ENCODE measurements around the gene C3orf80.
"Not testable (repeated sequence)": the region's sequence is repeated elsewhere in the genome, so short reads cannot be mapped to it uniquely, and the experiment has no call there.

C3orf80 gene

DNA sequence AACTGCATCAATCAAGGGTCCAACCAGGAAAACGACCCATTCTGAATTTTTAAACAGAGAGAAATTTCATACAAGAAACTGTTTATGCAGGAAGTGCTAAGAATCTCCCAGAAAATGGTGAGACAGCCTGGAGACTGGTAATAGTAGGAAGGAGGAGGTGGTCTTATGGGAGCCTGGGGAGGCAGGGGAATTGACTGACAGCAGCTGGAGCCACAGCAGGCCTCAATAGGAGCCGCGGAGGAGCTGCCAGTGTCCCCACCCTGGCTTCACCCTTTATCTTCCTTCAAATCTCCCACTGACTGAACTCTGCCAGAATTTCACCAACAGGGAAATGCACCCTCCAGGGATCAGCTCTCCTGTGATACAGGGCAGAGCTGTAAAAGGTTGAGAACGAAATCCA is 7.5 kb upstream of the C3orf80 start:
- DNase-seq: no peak

DNA sequence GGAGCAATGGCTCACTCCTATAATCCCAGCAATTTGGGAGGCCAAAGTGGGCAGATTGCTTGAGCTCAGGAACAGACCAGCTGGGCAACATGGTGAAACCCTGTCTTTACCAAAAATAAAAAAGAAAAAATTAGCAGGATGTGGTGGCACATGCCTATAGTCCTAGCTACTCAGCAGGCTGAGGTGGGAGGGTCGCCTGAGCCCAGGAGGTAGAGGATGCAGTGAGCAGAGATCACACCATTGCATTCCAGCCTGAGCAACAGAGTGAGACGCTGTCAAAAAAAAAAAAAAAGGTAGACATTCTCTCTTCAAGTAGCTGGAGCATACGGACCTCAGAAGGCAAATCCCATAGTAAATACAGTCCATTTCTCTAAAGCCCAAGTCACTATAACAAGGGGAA is 7.1 kb upstream of the C3orf80 start:
- no peak for DNase-seq

DNA sequence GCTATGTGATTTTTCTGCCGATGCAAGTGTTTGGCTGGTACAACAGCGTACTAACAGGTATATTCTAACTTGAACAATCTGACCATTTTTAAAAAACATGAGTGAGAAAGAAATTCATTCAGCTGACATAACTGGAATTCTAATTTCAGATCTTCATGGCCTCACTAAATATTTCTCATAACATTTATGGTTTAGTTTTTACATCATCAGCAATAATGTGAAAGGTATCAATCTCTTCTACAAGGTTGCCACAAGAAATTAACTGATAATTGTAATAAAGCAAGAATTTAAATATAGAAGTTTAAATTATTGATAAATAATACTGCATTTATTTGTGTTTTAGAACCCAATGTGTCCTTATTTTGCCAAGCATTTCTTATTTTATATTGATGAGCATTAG is 5.2 kb upstream of the C3orf80 start:
- no peak for DNase-seq

DNA sequence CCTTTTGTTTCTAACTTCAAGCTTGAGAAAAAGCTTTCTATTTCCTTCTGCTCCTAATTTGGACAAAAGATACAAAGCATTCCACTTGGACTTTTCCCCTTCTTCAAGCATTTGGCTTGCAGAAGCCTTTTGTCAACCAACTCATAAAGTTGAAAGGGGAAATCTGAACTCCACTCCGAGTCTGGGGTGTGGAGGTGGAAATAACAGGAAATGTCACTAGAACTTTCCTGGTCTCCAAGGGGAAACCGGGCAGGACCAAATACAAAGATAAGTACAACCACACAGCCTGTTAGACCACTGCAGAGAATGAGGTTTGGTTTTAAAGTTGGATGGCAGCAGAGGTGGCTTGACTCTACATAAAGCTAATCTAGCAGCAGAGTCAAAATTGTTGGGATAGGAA is 4.2 kb upstream of the C3orf80 start:
- DNase-seq: no peak

DNA sequence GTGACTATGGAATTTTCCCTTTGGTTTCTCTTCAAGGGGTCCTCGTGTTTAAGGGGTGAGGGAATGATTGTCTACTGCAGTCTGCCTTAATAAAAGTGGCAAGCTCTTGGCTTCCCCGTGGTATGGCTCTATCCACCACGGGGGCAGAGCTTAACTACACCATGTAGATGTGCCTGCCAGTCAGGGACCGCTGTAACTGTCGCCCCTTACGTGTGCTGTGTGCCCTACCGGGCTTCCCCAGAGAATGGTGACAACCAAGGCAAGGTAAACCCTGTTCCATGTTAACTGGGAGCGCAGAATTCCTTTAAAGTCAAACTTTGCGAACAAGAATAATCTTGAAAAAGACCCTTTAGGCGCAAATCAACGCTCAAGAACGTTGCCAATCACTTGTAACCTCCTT is 966 bp upstream of the C3orf80 start:
- no peak for DNase-seq

DNA sequence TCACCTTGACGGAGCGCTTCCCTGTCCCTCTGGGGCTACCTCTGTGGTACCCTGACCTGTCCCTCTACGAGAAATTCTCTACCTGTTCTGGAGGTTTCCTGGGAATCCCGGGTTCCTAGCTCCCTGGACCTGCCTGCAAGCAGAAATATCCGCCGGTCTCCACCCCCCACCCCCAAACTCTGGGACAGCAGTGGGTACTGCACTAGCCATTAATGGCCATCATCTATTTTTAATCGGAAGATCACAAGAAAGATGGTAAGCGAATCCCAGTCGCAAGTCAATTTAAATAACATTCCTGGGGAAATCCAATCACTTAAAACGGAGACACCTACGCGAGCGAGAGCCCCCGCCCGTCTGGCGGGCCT is 429 bp upstream of the C3orf80 start:
- DNase-seq: no peak

DNA sequence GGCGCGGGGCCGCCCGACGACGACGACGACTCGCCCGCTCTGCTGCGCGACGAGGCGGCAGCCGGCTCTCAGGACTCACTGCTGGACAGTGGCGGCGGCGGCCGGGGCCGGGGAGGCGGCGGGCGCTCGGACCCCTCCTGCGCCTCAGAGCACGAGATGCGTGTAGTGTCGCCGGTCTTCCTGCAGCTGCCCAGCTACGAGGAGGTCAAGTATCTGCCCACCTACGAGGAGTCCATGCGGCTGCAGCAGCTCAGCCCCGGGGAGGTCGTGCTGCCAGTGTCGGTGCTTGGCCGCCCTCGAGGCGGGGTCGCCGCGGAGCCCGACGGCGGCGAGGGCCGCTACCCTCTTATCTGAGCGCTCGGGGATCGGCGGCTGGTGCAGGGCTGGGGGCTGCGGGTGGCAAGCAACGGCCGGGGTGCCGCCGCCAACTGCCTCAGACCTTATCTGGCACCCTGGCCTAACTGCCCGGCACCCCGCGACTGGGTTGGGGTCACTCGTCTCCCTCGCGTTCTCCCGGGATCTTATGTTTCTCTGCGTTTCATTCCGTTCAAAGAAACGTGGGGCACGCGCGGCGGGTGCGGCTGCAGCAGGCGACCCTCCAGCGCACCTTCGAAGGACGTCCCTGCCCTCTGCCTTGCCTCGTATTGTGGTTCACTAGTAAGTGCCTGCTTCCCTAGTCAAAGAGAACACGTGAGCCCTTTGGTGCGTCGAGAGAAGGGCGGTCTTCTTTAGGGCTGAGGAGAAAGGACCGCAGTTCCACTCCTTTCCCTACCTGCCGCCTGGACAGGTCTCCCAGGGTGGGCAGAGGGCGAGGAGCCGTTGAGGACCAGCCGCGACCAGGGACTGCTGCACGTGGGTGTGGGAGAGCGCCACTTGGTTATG is 1.0 kb downstream of the C3orf80 start:
- DNase-seq: no peak

DNA sequence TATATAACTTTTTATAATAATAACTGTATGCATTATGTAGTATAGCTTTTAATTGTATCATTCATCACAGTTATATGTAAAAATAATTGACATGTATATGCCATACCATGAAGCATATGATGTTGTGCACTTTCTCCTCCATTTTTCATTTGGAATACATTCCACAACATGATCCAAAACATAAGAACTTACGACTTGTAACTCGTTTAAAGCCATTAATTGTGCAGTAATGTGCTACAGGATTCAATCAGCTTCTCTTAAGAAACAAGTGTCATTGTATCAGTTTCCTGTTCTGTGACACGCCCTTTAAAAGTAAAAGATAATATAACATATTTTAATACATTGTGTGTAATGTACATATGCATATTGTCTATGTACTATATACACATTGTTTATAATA is 2.2 kb downstream of the C3orf80 start:
- no peak for DNase-seq

DNA sequence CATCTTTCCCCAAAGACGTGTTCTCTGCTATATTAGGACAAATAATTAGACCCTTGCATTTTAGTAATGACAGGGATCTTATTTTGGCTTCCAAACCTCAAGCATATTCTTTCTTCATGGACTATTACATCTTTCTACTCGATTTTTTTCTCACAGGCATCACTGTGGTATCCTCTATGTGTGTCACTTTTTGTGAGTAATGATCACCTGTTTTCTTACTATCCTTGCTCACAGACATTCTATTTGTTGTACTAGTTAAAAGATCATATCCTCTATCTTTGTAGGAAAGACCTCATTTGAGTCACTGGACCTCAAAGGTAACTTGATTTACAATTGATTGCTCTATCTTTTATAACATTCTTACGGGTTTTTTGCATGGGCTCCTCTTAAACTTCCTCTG is 6.8 kb downstream of the C3orf80 start:
- DNase-seq: no peak

DNA sequence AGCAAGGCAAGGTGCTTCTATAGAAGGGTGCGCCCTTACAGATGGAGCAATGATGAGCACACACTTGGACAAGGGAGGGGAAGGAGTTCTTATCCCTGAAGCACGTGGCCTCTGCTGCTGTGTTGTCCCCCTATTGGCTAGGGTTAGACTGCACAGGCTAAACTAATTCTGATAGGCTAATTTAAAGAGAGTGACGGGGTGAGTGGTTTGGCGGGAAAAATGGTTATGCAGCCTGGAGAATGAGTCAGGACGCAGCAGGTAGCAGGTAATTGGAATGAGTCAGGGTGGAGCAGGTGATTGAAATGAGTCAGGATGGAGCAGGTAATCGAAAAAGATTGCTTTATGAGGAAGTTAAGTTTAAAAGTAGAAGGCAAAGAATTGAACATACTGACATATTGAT is 15.5 kb downstream of the C3orf80 start:
- not testable (repeated sequence) for DNase-seq

DNA sequence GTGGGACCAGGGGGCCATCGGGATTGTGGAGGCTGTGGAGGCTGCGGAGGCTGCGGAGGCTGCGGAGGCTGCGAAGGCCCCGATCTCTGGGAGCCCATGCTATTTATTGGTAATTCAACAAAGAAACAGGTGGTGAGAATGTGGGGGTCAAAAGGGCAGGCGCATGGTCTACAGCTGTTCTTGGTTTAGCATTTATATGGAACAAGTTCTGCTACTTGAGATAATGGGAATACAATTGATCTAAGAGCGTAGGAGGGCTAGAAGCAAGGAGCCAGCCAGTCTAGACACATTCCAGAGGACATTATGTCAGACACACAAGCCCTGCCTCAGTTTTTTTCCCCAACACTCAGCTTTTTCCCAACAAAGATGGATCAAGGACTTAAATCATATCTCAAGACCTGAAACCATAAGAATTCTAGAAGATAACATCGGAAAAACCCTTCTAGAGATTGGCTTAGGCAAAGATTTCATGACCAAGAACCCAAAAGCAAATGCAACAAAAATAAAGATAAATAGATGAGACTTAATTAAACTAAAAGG is 20.1 kb downstream of the C3orf80 start:
- DNase-seq: no peak

DNA sequence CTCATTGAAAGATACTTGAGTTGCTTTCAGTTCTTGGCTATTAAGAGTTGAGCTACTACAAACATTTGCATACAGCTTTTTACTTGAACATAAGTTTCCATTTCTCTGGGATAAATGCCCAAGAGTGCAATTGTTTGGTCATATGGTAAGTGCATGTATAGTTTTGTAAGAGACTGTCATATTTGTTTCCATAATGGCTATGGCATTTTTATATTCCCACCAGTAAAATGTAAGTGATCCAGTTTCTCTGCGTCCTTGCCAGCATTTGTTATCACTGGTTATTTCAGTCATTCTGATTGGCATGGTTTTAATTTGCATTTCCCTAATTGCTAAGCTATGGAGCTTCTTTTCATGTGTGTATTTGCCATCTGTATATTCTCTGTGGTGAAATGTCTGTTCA is 22.5 kb downstream of the C3orf80 start:
- DNase-seq: no peak

DNA sequence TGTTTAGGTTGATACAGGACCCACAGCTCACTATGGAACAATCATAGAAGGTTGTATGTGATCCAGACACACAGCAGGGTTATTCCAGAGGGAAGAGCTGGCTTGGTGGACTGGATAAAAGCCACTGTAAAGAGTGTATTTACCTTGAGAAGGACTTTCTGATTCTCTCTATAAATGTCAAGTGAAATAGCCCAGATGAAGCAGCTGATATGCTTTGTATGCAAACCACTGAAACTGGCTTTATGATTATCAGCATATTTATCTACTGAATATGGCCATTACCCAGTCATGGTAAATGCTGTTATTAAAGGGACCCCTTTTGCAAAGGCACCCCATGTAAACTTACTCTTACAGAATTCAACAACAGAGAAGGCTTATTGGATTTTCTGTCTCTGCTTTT is 28.1 kb downstream of the C3orf80 start:
- DNase-seq: no peak

DNA sequence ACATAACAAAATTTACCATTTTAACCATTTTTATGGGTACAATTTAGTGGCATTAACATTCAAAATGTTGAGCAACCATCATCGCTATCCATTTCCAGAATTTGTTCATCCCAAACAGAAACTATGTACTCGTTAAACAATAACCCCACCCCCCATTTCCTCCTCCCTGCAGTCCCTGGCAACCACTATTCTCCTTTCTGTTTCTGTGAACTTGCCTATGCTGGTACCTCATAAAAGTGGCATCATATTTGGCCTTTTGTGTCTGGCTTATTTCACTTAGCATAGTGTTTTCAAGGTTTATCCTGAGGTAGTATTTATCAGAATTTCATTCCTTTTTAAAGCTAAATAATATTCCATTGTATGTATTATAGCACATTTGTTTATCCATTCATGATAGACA is 32.4 kb downstream of the C3orf80 start:
- DNase-seq: no peak

DNA sequence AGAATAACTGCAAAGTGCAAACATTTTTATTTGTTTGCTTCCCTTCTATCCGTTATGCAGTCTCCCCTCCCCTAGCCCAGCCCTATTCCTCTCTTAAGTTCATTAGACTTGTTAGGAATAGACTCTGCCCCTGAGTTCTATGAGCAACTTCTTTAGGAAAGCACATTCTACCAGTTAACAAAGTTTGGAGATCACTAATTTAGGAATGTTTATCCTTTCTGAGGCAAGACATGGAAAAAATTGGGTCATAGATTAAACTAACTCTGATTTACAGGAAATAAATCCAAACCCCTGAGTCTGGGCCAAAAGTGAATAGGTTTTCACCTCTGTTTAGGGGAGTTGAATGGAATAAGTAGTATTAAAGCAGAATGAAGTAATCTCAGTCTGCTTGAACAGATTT is 34.4 kb downstream of the C3orf80 start:
- no peak for DNase-seq

DNA sequence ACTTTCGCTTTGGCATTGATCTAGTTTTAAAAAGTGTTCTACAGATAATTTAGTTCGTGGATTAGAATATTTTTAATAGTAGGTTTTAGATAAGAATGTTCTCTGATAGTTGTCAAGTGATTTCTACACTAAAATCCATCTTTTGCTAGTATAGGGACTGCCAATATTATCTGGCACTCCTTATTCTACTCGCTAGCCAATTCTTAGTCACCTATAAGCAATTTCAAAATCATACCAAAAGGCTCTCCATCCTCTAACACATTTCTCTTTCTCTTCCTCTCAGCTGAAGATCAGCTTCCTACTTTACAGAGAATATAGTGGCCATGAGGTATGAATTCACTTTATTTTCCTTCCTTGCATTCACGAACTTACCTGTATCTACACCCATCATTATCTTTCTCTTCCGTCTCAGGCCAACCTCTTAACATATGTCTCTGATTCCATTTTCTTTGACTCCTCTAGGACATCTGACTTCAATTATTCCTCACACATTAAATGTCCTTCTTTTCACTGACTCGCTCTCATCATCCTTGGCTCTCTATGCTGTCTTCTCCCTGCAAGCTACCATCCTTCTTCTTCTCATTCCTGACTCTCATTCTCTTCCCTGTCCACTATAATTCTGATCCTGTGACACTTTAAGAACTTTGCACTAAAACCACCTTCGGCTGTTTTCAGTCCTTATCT is 35.5 kb downstream of the C3orf80 start:
- no peak for DNase-seq

DNA sequence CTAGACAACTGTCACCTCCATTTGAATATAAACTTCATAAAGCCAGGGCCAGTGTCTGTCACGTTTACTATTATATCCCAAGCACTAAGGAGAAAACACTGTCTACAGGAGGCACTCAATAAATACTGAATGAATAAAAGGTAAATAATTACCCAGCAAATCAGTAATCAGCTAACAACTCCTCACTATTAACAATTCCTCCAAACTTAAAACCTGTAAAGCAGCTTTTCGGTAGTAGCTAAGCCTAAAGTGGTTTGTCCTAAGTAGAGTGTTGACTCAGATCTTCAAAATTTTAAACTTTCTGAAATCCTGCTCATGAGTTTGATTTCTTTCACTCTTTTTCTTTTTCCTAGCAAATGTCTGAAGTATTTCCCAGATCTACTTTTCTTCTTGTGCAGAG is 39.9 kb downstream of the C3orf80 start:
- no peak for DNase-seq
